AG10803 (cell line): ENCODE data around the gene ARHGEF39.
"Not testable (repeated sequence)": the region's sequence is repeated elsewhere in the genome, so short reads cannot be mapped to it uniquely, and the experiment has no call there.

Experiments
- DNase-seq: peaks from one replicate; pipeline ENCODE4 v3.0.0; 2010; ENCODE audit warnings: low read depth
- H3K4me3 ChIP-seq: 2 replicates; pipeline ENCODE4 v1.5.1; 2011; ENCODE audit warnings: mild to moderate bottlenecking, low read length, control low read depth
- TF ChIP-seq, protein P1 (sequence below): conservative IDR thresholded peaks from 2 replicates; pipeline ENCODE4 v1.5.1; 2011; ENCODE audit warnings: mild to moderate bottlenecking, low read length, control low read depth, inconsistent platforms

ARHGEF39 gene

DNA sequence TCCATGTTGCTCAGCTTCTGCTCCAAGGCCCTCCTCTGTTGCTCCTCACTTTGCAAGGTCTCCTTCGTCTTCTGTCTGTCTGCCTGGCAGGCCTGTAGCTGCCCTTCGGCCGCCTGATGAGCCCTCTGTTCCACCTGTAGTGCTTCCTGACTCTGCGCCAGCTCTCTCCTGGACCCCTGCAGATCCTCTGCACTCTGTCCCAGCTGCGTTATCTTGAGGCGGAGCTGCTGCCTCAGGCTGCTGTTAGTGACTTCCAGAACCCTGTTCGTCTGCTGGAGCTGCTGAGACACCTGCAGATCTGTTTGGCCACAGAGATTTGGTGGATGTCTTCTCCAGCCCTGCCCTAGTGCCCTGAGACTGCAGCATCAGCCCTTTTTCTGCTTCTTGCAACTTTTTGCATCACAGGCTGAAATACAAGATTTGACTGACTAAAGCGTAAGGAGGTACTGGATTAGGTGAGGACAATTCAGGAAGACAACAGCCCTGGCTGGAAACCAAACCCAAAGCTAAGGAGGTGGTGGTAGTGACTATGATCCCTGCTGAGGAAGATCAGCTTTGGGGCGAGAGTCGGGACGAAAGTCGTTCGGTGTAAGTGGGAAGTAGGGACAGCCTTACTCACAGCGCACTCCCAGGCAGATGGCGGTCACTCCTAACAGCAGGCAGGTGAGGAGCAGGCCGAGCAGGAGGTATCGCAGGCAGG, 48.9 kb downstream of the ARHGEF39 start:
- no peak overlapping the region for H3K4me3 ChIP-seq

DNA sequence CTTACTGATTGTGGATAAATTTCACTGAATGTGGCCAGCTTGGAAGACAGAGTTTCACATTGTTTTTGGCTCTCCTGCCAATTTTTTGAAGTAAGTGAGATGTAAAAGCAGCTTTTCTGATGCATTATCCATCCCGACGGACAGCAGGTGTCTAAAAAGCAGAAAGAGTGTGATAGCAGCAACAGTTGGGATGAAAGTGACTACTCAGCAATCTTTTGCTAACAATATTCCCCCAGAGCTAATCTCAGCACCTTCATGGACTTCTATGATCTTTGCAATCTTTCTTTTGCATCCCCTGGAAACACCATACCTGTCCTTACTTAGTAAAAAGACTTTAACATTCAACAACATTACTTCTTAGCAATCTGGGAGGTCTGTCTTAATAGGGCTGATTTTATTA, 52.2 kb downstream of the ARHGEF39 start:
- TF ChIP-seq, protein P1, sequence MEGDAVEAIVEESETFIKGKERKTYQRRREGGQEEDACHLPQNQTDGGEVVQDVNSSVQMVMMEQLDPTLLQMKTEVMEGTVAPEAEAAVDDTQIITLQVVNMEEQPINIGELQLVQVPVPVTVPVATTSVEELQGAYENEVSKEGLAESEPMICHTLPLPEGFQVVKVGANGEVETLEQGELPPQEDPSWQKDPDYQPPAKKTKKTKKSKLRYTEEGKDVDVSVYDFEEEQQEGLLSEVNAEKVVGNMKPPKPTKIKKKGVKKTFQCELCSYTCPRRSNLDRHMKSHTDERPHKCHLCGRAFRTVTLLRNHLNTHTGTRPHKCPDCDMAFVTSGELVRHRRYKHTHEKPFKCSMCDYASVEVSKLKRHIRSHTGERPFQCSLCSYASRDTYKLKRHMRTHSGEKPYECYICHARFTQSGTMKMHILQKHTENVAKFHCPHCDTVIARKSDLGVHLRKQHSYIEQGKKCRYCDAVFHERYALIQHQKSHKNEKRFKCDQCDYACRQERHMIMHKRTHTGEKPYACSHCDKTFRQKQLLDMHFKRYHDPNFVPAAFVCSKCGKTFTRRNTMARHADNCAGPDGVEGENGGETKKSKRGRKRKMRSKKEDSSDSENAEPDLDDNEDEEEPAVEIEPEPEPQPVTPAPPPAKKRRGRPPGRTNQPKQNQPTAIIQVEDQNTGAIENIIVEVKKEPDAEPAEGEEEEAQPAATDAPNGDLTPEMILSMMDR, result no peak
- no peak for DNase-seq
- H3K4me3 ChIP-seq, result no peak overlapping the region

More for the DNA sequence above, 48.9 kb downstream of the ARHGEF39 start:
- TF ChIP-seq, protein P1, result no peak
- no peak for DNase-seq

DNA sequence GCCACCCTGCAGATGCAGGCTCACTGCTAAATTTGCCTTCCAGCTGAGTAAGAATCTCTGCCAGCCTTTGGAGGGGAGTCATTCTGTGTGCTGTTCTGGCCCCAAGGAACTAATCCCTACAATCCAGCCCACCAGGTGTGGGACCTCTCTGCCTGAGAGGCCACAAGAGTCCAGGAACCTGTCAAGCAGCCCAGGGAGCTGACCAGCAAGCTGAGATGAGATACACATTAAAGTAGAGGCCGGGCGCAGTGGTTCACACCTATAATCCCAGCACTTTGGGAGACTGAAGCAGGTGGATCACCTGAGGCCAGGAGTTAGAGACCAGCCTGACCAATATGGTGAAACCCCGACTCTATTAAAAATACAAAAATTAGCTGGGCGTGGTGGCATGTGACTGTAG, 52.9 kb downstream of the ARHGEF39 start:
- H3K4me3 ChIP-seq, DNase-seq: not testable (repeated sequence)

DNA sequence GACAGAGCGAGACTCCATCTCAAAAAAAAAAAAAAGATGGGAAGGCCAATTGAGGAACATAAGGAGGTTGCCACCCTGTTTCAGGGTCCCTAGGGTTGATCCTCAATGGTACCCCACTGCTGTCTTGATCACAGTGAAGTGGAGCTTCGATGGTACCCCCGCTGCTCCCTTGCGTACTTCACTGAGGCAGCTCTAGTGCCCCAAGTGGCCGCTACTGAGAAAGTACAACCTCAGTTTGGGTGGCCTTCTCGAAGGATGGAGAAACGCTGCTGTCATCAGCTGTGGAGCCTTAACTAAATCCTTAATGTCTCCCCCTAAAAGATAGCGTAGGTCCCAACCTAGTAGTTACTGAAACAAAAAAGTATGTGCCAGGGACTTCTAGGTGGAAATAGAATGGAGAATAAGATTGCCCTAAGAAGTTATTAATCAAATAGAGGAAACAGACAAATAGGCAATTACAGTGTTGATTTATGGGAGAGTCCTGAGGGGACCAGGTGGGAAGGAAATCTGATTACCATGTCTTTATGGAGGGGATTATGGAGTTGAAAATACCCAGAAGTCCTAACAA, 53.7 kb downstream of the ARHGEF39 start:
- DNase-seq, result peak; percentile 47
- TF ChIP-seq, protein P1, result peak; percentile 77

DNA sequence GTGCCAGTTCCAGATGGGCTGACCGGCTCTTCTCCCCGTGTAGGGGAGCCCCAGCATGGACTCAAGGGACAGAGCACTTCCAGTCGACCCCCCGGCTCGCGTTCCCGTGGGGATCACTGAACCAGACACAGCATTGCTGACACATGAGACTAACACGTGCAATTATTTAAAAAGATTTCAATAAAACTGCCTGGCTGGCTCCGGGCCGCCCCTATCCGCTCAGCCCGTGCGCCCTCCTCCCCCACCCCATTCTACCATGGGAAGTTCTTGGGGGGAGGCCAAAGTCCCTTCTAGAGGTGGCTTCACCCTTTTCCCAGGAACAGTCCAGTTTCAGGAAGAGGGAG, 55.2 kb downstream of the ARHGEF39 start:
- no peak for DNase-seq
- TF ChIP-seq, protein P1, result no peak
- H3K4me3 ChIP-seq, result no peak overlapping the region

More for the DNA sequence above, 53.7 kb downstream of the ARHGEF39 start:
- no peak overlapping the region for H3K4me3 ChIP-seq
